ENCODE data around the gene AMOT. TPM values are rescaled to one million over a fixed set of nuclear protein-coding genes. Genes with fewer than 3 reads are reported as not detected.

AMOT gene
- total RNA-seq, 2 experiments from 2014 or later = 0.95 to 6.8 TPM

GRCh38 chrX:112866175-112866574, 25.5 kb upstream of the AMOT start:
- no peak overlapping the region for H3K27ac ChIP-seq (ENCODE audit: low read depth, low read length, poor library complexity, severe bottlenecking)
- CTCF ChIA-PET (ENCODE audit: unreplicated experiment) = no interaction called here
- no peaks in the 10 kb centered on the region for H3K4me1 ChIP-seq (ENCODE audit: insufficient read depth, low read length, poor library complexity, severe bottlenecking)
- no peaks in the 10 kb centered on the region for H4K20me1 ChIP-seq (ENCODE audit: insufficient read depth, low read length)
- no peak for DNase-seq (ENCODE audit: low spot score)
- POLR2A ChIA-PET = no interaction called here
- TF ChIP-seq EZH2phosphoT487 (IDR thresholded peaks at IDR 0.05; ENCODE audit: borderline replicate concordance, low read depth, low read length) (no peak), CTCF (conservative IDR thresholded peaks at IDR 0.05; ENCODE audit: low read length) (no peak)
- H3K36me3 ChIP-seq (ENCODE audit: insufficient read depth, low read length) = no peaks in the 10 kb centered on the region
- no peaks in the 10 kb centered on the region for H3K9me2 ChIP-seq (ENCODE audit: insufficient read depth, low read length)
- no peak overlapping the region for H3K4me3 ChIP-seq (ENCODE audit: low read depth, low read length, poor library complexity, severe bottlenecking)
- BruUV-seq (replicated peaks) = no TSS peak
- no peaks in the 10 kb centered on the region for H3K79me2 ChIP-seq (ENCODE audit: insufficient read depth, low read depth, low read length)
- no peak overlapping the region for H3K4me2 ChIP-seq (ENCODE audit: low read length)
- intact Hi-C loops (cut with micrococcal nuclease; ENCODE audit: unreplicated experiment) = no loop called here
- H3K9me3 ChIP-seq (ENCODE audit: low read length) = no peaks in the 10 kb centered on the region
- H2AFZ ChIP-seq (ENCODE audit: low read length) = no peak overlapping the region

GRCh38 chrX:112865464-112866025, 24.9 kb upstream of the AMOT start:
- BruUV-seq (replicated peaks) = no TSS peak
- intact Hi-C loops (cut with micrococcal nuclease; ENCODE audit: unreplicated experiment) = no loop called here
- no peak overlapping the region for H2AFZ ChIP-seq (ENCODE audit: low read length)
- no peak for DNase-seq (ENCODE audit: low spot score)
- ChIA-PET POLR2A (no interaction called here), CTCF (ENCODE audit: unreplicated experiment) (no interaction called here)
- TF ChIP-seq CTCF (conservative IDR thresholded peaks at IDR 0.05; ENCODE audit: low read length) (no peak), EZH2phosphoT487 (IDR thresholded peaks at IDR 0.05; ENCODE audit: borderline replicate concordance, low read depth, low read length) (no peak)
- H3K4me1 ChIP-seq (ENCODE audit: insufficient read depth, low read length, poor library complexity, severe bottlenecking) = no peaks in the 10 kb centered on the region
- no peak overlapping the region for H3K4me3 ChIP-seq (ENCODE audit: low read depth, low read length, poor library complexity, severe bottlenecking)
- H3K79me2 ChIP-seq (ENCODE audit: insufficient read depth, low read depth, low read length) = no peaks in the 10 kb centered on the region
- no peak overlapping the region for H3K4me2 ChIP-seq (ENCODE audit: low read length)
- no peaks in the 10 kb centered on the region for H3K36me3 ChIP-seq (ENCODE audit: insufficient read depth, low read length)
- no peaks in the 10 kb centered on the region for H3K9me3 ChIP-seq (ENCODE audit: low read length)
- H3K9me2 ChIP-seq (ENCODE audit: insufficient read depth, low read length) = no peaks in the 10 kb centered on the region
- no peaks in the 10 kb centered on the region for H4K20me1 ChIP-seq (ENCODE audit: insufficient read depth, low read length)
- no peak overlapping the region for H3K27ac ChIP-seq (ENCODE audit: low read depth, low read length, poor library complexity, severe bottlenecking)

GRCh38 chrX:112863850-112864249, 23.2 kb upstream of the AMOT start:
- H3K9me2 ChIP-seq (ENCODE audit: insufficient read depth, low read length) = no peaks in the 10 kb centered on the region
- DNase-seq (ENCODE audit: low spot score) = no peak
- POLR2A ChIA-PET = no interaction called here
- H3K9me3 ChIP-seq (ENCODE audit: low read length) = no peaks in the 10 kb centered on the region
- intact Hi-C loops (cut with micrococcal nuclease; ENCODE audit: unreplicated experiment) = no loop called here
- H3K36me3 ChIP-seq (ENCODE audit: insufficient read depth, low read length) = no peaks in the 10 kb centered on the region
- CTCF ChIA-PET (ENCODE audit: unreplicated experiment) = no interaction called here
- no peaks in the 10 kb centered on the region for H3K79me2 ChIP-seq (ENCODE audit: insufficient read depth, low read depth, low read length)
- no peaks in the 10 kb centered on the region for H3K4me1 ChIP-seq (ENCODE audit: insufficient read depth, low read length, poor library complexity, severe bottlenecking)
- BruUV-seq (replicated peaks) = no TSS peak
- H2AFZ ChIP-seq (ENCODE audit: low read length) = no peak overlapping the region
- H4K20me1 ChIP-seq (ENCODE audit: insufficient read depth, low read length) = no peaks in the 10 kb centered on the region
- H3K4me3 ChIP-seq (ENCODE audit: low read depth, low read length, poor library complexity, severe bottlenecking) = no peak overlapping the region
- no peak for TF ChIP-seq EZH2phosphoT487 (IDR thresholded peaks at IDR 0.05; ENCODE audit: borderline replicate concordance, low read depth, low read length)
- no peak for TF ChIP-seq CTCF (conservative IDR thresholded peaks at IDR 0.05; ENCODE audit: low read length)
- H3K27ac ChIP-seq (ENCODE audit: low read depth, low read length, poor library complexity, severe bottlenecking) = no peak overlapping the region
- H3K4me2 ChIP-seq (ENCODE audit: low read length) = no peak overlapping the region

Measured in OCI-LY7 (cell line).